ENCODE results near the gene CUX1.

Gene CUX1

DNA sequence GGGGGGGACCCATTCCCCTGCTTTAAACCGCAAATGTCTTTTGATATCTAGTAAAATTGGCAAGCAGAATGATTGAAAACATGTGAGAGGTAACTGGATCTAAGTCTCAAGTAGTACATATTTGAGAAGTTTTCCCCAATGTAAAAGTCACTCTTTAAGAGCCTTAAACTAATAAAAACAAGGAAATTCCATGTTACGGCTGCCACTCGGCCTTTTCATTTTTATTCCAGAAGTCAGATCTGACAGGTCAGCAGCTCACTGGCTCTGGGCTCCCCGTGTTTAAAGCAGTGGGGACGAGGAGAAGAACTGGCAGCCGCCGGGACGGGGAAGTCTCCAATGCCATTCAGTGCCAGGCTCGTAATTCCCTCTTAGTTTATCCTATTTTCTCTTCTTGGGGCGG is 80.7 kb downstream of the CUX1 start:
- DNase-seq: no peak

DNA sequence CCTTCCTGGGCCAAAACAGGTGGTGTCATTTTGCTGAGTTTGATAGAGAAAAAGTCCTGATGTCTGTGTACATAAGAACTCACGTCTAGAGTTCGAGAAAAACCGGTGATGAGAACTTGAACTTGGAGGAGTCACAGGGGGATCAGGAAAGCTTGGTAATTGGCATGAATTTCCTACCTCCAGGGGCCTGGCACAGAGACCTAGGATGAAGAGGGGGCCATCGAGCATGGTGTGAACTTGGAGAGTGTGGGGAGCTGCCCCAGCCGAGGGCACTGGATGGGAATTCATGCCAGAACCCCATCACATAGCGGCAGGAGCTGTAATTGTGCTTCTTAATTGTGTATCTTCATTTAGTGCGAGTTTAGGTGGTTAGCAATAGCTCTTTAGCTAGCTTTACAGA is 82.2 kb downstream of the CUX1 start:
- DNase-seq: no peak

DNA sequence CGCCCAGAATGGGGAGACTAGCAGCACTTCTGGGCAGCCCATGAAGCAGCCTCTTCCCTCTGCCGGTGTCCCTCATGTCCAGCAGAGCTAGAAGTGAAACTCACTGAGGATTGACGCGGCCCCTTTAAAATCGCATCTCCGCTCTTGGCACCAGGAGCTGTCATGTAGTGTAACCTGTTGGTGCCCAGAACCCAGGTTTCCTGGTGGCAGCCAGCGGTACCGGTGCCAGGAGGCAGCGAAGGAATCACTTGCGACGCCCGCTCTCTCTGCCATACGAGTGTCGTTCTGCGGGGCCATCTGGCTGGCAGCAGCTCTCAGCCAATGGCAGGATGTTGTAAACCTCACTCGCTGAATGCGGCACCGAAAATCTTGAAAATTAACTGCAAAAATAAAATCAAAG is 82.7 kb downstream of the CUX1 start:
- DNase-seq: no peak

DNA sequence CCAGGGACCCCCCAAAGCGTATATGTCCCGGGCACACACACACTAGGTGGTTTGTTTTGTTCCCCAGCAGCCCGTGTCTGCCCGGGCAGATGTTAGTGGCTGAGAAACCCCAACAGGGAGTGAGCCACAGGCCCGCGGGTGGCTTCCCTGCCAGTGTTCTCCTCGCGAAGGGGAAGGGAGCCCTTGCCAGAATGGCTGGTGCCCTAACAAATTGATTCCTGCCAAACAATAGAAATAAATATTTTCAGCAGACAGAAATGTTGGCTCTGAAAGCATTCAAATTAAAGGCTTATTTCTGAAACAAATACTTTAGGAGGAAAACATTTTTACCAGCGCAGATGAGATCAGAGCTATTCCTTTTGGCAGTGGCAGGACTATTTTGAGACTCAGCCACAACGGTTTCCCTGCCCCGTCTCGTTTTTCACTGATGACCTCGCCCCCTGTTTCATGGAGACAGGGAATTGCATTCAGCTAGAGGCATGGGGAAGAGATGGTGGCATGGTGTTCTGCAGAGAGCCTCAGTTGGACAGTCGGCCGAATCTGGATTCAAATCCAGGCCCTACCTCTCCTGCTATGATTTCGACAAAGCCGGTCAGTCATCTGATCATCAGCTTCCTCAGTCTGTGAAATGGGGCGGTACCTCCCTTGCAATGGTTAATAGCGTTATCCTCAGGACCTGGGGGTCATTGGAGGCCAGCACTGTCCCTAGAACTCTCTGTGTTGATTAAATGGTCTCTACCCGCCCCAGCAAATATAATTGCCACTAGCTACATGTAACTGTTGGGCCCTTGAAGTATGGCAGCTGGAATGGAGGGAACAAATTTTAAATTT is 84.5 kb downstream of the CUX1 start:
- no peak for DNase-seq

DNA sequence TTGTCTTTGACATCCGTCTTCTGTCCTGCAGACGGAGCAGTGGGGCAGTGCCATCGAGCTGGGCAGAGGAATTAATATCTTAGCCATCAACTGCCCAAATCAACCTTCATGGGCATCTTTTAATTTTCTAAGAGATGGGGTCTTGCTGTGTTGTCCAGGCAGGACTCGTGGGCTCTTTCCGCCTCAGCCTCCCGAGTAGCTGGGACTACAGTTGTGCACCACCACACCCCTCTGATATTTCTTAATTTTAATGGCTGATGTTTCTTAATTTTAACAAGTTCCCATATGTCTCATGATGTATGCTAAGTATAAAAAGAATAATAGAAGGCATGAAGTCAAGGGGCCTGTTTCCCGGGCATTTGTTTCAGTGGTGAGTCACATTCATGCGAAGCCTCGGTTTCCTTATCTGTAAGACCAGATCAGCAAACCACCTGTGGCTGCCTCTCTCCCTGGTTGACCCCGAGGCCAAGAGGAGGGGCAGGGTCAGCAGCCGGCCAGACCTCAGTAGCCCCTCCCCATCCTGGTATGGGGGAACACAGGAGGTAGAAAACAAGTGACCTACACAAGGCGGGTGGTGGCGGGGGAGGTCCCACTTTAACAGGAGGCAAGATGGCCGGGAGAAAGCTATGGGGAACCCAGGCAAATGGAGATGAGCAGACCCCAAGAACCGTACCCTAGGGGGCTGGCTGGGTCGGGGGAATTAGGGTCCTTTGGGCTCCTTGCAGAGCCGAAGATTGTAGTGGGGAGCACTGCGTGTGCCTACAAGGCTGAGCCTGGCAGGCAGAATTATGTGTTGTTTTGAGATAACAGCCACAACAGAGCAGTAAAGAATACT is 85.5 kb downstream of the CUX1 start:
- no peak for DNase-seq

DNA sequence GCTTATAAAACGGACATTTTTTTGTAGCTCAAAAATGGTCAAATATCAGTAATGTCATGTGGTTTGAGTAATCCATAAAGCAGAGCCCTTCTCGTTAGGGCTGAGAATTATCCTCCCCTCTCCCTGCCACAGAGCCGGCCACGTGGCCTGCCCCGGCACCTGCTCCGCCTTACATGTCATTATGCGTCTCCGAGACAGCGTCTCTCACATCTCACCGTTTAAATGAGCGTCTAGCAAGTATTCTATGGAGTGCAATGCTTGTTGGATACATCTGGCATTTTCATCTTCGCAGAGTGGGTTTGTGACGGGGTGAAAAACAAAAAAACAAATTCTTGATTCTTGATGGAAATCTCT is 86.1 kb downstream of the CUX1 start:
- DNase-seq: no peak

DNA sequence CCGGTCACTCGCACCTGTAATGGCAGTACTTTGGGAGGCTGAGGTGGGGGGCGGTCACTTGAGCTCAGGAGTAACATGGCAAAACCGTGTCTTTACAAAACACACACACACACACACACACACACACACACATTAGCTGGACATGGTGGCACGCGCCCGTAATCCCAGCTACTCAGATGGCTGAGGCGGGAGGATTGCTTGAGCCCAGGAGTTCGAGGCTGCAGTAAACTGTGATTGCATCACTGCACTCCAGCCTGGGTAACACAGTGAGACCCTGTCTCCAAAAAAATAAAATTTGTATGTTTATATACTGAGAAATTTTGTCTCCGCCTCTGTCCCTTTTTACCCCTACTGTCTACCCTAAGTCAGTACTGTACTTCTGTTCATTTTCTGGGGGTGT is 86.6 kb downstream of the CUX1 start:
- DNase-seq: no peak

DNA sequence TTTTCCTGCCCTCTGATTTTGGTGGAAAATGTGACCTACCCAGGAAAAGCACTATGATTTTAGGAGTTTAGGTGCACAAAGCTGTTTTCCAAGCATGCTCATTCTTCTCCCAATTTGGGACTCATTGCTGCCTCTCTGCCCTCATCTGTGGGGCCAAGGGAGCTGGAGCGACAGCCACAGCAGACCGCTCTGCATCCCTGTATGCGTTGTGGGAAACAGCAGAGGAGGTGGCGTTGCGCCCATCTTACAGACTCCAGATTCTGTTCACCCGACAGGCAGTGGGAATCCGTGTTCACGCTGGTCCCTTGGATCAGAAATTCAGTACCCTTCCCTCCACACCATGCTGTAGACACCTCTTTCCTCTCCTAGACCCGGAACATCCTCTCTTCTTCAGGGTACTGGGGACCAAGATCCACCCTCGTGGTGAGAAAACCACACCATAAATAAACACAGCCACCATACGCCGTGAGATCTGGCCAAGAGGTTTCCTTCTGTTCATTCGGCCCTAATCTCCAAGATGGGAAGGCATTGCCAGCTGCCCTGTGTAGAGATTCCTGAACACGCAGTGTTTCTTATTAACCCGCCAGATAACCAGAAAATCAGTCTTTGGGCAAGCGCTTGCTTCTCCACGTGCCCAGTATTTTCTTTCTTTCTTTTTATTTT is 87.9 kb downstream of the CUX1 start:
- DNase-seq: no peak

DNA sequence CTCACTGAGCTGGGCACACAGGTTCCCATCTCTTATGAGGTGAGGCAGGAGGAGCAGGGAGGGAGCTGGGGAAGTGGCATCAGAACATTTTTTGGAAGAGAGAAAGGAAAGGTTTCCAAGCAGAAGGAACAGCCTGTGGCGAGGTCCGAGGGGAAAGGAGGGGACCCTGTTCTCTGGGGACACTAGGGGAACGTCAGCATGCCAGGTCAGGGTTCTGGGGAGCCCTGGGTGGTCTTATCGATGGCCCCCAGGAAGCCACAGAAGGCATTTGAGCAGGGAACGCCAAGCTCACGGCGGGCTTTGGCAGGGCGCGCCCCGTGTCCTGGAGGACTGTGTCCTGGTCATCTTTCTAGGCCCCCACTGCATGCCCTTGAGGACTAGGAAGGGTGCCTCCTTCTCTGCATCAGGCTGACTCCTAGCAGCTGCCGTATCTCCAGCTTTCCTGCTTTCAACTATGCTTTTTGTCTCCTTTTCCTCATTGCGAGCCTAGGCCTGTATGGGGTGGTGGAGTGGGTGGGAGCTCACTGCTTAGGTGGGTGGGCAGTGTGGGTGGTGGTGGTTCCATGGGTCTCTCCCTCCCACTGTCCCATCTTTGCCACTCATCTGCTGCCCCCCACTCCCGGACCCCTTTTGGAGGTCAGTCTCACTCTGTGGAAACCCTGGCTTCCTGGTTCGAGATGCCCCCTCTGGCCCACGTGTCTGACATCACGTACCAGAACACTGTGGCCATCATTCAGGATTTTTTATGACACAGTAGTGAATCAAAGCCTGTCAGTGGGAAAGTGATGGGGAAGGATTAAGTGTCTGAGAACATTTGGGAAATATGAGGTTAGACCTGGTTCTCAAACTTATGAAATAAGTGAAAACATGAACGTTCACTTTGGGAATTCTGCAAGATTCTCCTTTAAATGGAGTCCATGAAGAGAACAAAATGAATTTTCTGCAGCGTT is 89.1 kb downstream of the CUX1 start:
- DNase-seq: no peak

DNA sequence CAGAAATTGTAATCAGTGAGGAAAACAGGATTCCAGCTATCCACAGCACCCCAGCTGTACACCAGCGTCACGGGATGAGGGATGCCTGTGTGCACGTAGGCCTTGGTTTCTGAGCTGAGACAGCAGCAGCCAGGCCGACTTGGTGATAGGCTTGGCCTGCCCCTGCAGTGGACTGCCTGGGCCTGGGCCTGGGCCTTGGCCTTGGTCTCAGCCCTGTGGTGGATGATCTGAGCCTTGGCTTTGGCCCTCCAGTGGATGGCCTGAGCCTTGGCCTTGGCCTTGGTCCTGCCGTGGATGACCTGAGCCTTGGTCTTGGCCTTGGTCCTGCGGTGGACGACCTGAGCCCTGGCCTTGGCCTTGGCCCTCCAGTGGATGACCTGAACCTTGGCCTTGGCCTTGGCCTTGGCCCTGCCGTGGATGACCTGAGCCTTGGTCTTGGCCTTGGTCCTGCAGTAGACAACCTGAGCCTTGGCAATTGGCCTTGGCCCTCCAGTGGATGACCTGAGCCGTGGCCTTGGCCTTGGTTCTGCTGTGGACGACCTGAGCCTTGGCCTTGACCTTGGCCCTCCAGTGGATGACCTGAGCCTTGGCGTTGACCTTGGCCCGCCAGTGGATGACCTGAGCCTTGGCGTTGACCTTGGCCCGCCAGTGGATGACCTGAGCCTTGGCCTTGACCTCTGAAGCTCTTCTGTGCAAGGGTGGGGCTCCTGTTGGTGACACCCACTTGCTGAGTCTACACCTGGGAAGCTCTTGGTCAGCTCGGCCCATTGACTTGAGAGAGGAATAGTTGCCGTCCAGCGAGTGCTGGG is 93.8 kb downstream of the CUX1 start:
- DNase-seq: no peak

DNA sequence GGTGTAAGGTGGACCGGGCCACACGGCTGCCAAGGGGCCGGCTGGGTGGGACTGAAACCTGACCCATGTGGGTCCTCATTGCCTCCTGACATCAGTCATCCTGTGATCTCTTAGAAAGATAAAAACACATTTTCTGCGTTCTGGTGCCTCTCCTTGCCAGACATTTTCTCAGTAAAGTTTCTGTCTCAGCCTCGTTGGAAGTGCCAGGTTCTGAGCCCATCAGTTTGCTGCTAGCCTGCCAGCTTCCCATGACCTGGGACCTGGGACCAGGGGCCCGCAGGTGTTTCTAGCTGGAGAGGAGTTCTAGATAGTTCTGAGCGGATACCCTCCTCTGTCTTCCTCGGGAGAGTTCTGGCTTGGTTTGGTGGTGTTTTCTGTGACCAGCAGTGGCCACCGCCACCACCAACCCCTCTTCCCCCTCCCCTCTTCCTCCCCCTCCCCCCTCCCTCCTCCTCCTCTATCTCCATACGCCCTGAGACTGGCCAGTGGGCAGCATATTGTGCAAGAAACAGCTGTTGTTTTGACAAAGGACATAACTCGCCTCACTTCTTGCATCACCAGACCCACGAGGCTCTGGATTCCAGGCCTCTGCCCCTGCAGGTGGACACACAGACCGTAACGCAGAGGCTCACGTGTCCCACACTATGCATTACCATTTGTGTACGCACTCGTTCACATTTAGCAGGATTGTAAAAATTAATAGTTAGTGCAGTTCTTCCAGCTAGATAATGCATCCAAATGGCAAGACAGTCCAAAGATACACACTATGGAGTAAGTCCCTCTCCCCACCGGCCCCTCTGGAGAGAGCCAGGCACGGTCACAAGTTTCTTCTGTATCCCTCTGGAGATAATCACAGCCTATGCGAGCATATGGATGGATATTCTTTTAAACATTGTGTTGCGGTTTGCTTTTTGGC is 94.6 kb downstream of the CUX1 start:
- DNase-seq: no peak

DNA sequence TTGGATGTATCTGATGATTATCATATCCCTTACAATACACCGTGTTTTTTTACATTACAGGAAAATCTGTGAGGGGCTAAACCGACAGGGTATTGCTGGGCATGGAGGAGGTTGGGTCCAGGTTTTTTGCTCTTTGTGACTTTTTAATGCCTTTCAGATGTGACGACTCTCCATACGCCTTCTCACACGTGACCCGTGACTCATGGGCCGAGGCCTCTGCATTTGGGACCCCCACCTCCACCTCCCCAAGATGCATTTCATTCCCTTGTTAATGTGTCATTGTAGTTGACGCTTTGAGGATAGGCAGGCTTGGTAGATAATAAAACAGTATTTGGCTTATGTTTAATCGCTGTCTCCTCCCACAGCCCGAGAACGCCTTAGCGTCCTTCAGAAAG is 95.3 kb downstream of the CUX1 start:
- DNase-seq: no peak

DNA sequence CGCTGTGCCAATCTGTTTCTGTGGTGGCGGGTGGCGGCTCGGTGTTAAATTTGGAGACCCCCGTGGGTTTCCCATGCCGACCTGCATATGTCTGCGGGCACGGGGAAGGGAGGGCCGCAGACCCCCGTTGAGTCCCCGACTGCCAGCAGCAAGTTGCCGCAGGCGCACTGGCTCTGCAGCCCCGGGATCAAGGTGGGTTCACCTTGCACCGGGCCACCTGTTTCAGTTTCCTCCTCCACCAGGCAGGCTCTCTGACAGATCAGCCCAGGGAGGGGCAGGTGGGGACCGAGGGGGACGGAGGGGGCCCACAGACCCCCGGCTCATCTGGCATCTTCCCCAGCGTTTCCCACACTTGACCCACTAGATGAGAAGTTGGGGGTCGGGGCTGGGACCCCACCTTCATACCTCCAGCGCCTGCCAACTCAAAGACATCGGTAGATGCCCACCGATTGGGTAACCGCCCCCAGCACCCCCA is 95.9 kb downstream of the CUX1 start:
- no peak for DNase-seq

DNA sequence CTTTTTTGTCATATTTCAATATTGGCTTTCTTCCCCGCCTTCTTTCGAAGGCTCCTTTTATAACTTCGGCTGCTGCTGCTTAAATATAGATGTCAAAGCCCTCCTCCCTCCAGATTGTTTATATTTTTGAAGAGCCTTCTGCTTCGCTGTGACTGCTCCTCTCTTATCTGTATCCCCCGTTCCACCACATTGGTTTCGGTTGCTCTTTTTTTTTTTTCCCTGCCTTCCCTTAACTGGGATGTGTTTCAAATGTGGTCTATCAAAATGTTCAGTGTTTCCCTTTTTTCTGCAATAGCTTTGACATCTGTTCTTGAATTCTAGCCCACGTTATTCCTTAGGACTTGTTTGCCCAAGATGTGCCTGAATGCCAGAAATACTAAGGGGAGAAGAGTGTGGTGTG is 96.4 kb downstream of the CUX1 start:
- DNase-seq: no peak

DNA sequence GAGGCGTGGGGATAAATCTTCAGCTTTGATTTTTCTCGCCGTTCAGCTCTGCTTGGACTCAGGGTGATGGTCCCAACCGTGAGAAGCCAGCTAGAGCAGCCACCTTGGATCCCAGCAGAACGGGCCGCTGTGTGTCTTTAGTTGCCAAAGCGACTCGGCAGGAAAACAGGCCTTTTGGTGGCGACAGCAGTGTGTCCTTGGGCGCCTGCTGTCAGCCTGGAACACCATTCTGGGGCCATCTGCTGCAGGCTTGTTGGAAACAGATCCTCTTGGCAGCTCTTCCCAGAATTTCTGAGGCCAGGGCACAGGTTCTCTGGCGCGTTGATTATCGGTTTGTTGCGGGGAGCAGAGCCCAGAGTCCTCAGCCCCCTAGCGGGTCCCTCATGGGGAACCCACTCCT is 97.6 kb downstream of the CUX1 start:
- no peak for DNase-seq

DNA sequence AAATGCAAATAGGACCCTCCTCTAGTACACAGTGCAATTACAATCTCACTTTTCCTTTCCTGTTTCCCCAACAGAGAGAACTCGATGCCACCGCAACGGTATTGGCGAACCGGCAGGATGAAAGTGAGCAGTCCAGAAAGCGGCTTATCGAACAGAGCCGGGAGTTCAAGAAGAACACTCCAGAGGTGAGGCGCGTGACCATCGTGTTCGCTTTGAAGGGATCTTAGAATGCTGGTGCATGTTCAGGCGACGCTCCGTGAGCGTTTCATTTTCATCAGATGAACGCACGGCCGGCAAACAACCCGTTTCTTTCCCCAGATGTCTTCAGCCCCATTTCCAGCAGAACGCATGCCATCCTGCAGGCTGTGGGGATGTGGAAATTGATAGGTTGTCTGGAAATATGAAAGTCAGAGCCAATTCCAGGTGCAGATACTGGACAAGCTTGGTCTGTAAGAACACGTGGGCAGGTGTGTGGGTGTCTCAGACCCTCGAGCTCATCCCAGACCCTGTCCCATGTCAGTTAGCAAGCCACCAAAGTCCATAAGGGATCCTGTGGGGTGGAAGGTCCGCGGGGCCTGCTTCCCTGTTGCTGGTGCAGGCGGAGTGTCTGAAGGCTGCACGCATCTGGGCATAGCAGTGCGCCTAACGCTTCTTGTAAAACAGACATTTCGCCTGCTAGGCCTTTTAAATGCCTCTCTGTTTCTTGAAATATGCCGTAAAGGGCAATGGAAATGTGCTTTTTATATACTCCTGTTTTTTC is 98.8 kb downstream of the CUX1 start:
- no peak for DNase-seq

DNA sequence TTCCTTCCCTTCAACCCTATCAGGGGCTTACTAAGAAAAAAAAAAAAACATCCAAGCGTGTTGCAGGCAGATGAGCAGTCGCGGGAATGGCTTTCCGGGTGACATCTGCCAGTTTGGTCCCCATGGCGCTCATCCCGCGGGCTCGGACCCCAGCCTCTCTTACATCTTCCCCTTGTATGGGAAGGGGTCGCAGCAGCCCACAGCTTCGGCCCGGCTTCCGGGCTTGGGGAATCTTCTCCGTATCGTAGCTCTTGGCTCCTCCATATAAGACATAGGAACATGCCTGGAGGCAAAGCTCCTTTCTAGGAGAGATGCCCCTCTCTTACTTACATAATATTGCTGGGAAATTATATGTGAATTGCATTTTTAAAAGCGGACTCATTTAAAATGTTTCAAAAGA is 99.5 kb downstream of the CUX1 start:
- DNase-seq: no peak

DNA sequence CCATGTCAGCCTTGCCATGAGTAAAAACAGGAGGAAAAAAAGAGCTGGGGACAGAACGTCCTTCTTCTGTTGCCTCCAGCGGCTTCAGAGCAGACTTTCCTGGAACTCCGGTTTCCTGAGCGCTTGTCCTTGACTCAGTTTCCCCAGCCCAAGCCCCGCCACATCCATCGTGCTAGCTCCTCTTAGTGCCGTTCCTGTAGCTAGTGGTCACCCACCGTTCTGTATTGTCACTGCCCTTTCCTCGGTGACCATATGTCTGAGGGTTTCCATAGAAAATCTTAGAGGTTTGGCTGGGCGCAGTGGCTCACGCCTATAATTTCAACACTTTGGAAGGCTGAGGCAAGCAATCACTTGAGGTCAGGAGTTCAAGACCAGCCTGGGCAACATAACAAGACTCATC is 100.1 kb downstream of the CUX1 start:
- no peak for DNase-seq

DNA sequence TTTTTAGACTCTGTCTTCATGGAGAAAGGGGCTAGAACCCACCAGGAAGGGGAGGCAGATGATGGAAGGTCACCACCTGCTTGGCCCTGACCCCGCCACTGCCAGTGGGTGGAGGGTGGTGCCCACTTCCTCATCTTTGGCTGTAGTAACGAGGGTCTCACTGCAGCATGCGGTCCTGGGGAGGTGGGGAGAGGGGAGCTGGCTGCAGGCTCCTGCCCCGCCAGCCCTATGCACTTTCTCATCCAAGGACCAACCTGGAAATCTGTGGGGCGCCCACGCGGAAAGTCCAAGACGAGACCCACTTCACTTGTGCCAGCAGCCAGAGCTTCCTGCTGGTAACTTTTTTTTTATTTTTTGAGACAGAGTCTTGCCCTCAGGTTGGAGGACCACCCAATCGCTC is 101.0 kb downstream of the CUX1 start:
- no peak for DNase-seq
